HG03025 (cell line): ENCODE data around the gene ABTB2.

Source experiments
- ATAC-seq: cut with Tn5 transposase; IDR thresholded peaks from one replicate; pipeline ENCODE4 v1.9.1; 2021; ENCODE audit warnings: mild to moderate bottlenecking, moderate library complexity; ENCODE audit not compliant: unreplicated experiment, low FRiP score

ABTB2 gene

DNA sequence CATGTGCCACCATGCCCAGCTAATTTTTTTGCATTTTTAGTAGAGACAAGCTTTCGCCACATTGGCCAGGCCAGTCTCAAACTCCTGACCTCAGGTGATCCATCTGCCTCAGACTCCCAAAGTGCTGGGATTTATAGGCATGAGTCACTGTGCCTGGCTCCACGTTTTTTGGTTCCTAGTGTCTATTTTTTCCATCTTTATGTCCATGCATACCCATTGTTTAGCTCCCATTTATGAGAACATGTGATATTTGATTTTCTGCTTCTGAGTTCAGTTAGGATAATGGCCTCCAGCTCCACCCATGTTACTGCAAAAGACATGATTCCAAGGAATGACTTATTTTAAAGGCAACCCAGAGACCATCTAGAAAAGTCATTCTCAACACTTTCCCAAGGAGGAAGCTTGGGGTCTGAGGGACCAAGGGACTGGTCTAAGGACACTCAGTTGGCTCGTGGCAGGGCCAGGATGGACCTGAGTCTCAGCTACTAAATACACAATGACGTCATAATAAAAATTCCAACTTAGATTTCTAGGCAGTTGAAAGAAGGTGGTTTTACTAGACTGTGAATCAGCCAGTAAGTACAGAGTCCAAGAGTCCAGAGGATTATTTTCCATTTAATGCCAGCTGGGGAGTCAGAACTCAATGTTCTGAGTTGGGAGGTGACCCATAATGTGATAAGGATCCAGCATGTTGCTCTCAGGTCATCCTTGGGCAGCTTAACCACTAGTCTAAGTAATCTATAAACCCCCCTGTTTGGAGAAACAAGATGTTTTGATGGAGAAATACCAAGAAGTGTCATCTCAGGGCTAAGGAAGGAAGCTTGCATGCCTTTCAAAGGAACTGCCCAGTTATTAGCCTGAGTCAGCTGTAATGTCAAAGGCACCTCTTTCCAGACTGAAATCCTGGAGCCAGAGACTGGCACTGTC is 39.4 kb downstream of the ABTB2 start:
- no peak for ATAC-seq

DNA sequence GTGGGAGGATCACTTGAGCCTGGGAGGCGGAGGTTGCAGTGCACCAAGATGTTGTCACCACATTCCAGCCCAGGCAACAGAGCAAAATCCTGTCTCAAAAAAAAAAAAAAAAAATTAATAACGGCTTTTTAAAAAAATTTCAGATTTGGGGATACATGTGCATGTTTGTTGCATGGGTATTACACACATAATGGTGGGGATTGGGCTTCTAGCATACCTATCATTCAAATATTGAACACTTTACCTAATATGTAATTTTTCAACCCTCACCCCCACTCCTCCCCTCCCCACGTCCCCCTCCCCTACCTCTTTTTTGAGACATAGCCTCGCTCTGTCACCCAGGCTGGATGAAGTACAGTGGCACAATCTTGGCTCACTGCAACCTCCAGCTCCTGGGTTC is 40.1 kb downstream of the ABTB2 start:
- ATAC-seq, result no peak

DNA sequence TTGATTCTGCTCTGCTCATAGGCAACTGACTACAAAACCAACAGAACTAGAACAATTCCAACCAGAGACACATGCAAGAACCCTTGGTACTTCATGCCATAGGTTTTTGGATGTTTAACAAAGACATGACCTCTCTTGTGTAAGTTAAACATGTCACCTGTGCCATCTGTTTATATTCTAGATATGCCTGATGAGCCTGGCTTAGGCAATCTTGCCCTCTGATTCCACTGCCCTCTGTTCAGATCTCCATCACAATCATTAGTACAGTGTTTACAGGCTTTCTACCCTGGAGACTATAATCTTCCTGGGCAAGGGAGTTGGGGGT is 40.8 kb downstream of the ABTB2 start:
- no peak for ATAC-seq

DNA sequence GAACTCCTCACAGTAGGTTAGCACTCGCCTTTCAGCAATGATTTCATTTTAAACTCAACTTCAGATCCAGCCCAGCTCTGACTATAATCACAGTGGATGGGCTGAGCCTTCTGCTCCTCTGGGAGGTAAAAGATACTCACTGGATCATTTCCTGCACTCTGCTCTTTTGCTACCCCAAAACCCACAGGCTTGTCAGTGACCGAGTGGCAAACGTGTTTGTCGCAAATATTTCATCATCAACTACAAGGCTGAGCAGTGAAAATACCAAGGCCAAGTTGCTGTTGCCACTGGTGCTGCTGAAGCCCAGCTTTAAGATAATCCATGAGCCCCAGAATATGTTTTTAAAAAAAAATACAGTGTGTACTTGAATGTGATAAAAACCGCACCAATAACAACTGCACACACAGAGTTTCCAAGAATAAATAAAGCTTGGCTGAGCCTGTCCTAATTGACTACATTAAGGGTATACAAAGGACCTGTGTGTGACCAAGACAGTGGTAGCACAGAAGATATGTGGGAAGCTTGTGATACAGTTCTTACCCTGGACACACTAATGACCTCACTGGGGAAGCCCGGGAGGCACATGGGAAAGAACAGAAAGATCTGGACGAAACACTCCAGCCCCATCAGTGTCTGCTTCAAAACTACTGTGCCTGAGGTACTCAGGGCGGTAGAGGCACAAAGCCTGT is 41.3 kb downstream of the ABTB2 start:
- no peak for ATAC-seq

DNA sequence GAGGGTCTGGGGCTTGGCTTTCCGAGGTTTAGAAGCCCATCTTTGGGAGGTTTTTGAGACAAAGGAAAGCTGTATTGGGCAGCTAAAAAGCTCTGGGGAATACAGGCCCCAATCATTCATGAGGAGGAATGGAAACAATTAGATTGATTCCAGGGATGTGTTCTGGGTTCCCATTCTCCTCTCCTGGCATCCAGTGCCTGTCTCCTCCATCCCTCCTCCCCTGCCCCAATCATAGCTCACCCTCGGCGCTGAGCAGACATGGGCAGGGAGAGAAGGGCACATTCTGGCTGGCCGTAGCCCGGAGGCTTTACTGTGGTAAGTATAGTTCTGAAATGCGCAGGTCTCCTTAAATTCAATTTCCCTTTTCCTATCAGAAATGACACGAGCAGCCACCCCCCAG is 42.4 kb downstream of the ABTB2 start:
- ATAC-seq, result no peak

DNA sequence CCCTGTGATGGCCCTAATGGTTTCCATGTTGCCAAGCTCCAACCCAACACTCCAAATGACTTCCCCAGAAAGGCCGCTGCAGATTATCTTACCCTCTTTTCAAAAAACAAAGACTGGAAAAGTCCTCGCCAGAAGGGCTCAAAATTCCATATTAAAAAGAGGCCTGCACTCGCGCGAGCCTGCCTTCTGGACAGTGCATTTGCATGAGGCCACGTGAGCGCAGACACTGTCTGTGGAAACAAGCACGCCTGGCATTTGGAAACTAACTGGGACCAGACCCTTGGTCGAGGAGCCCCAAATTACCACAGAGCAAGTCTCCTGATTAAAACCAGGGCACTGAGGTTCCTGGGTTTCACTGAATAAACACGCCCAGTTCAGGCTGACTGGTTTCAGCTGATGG is 42.9 kb downstream of the ABTB2 start:
- no peak for ATAC-seq

DNA sequence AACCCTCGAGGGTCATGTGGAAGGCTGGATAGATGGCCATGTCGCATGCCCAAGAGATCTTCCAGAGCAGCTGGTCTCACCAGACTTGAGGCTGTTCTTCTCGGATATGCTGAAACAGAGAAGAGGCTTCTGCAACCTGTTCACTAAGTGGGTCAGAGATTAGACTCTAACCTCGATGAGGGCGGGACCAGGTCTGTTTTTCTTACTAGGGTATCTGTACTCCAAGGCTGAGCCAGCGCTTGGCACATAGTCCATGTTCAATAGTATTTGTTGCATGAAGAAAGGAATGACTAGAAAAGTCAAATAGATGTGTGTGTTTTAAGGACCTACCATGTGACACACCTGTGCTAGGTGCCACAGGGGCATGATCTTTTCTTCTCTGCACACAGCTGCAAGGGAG is 43.6 kb downstream of the ABTB2 start:
- no peak for ATAC-seq

DNA sequence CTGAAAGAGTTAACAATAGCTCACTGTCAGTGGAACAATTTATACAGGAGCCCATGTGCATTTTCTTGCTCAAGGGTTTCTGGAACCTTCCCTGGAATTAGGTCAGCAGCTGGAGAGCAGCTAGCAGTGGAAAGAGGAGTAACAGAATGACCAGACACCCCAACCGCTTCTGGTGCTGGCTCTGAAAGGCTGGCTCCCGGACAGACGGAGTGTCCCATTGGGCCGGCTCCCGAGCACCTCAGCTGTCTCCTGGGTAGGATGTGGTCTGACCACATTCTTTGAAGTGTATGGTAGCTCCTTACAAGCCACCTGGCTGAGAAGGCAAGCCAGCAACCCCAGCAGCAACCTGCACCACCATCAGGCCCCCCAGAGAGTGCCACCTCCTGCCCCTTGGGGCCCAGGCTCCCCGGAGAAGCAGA is 44.7 kb downstream of the ABTB2 start:
- no peak for ATAC-seq

DNA sequence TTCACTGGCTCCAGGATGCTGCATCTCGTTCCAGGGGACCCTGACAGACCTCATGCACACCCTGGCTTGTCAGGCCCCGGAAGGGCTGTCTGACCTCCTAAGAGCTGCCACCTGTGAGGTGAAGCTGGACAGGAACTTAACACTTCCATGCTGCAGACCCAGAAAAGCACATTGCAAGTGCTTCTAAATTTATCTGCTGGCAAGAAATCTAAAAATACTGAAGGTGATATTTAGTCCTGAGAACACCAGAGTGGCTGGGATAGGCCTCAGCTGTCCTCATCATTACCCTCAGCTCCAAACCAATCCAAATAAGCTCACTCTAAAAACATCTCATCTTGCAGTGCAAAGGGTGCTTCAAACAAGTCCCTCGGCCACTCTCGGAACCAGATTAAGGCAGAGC is 46.7 kb downstream of the ABTB2 start:
- no peak for ATAC-seq

DNA sequence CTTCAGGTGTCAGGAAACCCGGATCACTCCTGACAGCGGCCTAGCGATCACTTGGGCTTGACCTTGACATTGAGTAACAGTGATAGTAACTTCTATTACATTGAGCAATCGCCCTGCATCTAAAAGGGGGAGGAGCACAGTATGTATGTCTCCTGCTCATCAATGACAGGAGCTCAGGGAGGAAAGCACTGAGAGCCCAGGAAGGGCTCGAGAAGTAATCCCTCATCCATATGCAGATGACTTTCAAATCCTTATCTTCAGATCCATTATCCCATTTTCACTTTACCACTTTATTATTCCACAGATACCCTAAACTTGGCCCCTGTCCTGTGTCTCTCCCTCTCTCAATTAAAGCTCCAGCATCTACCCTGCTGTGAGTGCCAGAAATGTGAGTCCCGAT is 47.8 kb downstream of the ABTB2 start:
- no peak for ATAC-seq

DNA sequence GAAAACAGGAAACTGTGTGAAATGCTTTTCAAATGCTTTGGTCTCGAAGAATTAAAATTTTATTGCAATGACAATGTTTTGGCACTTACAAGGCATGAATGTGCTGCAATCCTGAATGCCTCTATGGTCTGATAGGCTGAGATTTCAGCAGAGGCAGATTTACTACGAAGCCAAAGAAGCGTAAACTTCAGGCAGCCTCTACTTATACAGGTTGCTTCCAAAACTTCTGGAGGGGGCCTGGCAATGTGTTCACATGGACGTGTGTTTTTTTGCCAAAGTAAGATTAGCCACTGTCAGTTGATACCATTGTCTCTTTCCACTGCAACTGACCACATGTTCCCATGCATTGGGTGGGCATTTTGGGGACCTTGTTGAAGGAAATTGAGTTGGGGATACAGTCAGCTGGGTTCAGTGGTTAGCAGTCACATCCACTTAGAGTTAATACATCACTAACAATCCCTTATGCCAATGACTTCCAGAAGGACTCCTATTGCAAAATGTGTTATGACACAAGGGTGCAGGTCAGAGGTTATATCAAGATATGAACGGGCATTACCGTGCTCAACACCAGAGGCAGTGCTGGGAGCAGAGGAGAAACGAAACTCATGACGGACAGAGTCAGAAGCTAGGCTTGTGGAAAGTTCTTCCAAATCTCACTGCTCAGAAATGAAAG is 48.8 kb downstream of the ABTB2 start:
- ATAC-seq, result no peak

DNA sequence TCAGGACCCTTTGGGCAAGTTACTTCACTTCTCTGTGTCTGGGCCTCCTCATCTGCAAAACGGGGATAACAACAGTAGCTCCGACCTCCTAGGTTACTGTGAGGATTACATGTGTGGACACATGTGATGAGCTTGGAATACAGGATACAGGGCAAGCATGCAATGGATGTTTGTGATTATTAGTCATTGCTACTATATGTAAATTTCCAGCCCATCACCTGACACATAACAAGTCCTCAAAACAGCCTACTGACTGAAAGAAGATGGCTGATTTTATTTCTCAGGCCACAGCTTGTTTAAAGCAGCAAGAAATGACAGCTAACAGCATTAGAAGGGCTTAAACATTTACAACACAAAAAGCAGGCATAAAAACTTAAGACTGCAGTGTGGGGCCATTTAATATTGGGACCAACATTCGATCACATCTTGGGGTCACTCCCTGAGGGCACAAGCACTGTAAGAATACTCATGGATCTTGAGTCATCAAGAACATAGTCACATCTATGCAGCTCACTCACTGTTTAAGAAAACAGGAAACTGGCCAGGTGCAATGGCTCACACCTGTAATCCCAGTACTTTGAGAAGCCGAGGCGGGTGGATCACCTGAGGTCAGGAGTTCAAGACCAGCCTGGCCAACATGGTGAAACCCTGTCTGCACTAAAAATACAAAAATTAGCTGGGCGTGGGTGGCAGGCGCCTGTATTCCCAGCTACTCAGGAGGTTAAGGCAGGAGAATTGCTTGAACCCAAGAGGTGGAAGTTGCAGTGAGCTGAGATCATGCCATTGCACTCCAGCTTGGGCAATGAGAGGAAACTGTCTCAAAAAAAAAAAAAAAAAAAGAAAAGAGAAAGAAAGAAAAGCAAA is 49.5 kb downstream of the ABTB2 start:
- no peak for ATAC-seq

DNA sequence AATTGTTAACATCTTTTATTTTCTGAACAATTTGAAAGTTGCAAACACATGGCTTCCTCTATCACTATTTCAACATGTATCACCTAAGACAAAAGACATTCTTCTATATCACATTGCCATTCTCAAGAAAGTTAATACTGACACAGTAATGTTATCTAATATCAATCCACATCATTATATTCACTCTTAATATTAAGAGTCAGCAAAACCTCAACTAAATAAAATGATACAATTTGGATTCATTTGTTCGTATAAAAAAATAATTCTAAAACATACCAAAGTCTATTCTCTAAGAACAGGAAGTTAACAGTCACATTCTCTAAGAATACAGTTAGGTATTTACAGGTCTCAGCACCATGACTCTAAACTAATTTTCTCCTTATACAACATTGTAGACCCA is 52.0 kb downstream of the ABTB2 start:
- no peak for ATAC-seq

DNA sequence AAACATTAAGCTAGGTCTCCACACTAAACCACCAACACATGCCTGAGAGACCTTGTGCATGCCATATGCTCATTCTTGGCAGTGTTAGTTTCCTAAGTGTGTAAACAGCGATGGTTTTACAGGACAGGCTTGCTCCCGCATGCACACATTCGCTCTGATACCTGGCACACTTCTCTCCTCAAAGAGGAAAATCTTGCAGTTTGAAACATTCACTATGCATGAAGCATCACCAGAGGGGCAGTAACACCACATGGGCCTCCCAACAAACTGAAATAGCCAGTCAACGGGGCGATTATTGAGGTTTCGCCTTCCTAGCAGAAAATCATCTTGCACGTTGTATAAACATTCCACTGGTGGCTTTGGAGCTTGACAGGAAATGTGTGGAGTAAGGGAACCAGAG is 52.6 kb downstream of the ABTB2 start:
- no peak for ATAC-seq

DNA sequence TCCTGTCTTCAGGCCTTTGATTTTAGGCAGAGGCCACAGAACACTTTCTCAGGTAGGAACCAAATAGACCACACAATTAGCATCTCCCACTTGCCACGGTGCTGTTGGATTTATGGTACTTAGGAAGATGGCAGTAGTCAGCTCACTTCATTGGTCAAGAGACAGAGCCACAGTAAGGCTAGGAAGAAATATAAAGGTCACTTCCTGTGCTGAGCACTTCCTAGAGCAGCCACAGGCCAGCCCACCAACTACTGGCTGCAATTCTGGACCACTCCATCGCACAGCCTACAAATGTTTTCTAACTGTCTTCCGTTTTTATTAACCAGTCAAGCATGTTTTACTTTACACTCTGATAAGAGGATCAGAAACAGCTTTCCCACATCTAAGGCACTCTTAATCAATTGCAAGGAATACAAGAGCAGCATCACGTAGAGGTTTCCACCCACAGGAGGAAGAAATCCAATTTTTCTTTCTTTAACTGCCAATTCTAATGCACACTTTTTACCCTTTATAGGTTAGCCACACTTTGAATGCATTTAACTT is 54.7 kb downstream of the ABTB2 start:
- no peak for ATAC-seq

DNA sequence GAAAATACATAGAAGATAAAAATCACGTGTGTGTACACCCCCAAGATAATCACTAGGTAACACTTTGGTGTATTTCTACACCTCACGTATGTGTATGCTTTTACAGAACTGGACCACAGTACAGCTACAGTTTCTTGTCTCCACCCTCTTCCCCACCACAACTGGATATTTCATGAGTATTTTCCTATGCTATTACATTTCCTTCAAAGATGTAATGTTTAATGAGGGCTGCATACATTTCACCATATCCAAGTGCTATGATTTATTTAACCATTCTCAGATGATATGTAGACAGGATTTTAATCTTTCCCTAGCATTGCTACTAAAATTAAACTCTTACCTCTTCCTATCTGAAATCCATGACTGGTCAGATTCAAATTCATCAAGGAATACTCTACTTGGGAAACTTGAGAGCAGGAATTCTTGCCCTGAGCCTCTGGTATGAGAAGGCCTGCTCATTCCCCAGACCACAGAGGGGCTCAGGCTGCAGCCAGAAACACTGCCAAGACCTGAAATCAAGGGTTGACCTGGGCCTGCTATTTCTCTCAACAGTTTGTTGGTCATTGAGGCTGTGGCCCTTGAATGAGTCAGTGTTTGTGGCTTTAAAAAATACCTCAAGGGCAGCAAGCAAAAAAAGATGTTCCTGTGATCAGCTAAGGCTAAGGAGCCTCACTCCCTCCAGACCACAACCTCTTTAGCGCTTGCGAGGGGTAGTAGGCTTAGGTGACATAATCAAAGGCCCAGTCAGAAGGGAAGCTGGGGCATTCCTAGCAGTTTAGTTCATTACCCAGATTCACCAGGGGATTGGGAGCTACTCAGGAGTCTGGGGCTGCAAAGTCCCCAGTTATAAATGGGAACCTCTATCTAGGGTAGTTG is 55.5 kb downstream of the ABTB2 start:
- no peak for ATAC-seq

DNA sequence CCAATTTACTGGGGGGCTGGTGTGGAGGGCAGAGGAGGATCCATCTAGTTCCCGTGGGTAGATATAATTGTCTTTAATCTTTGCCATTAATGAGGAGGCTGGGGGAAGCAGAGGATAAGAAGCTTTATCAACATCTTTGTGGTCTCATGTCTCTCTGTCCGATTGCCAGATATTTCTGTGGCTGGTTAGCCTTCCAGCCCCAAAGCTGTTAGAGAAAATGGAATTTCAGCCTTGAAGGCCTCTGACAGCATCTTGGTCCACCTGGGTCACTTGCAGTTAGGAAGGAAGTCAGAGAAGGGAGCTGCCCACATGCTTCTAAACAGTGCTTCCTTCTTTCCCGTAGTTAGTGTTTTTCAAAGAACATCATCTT is 56.9 kb downstream of the ABTB2 start:
- no peak for ATAC-seq

DNA sequence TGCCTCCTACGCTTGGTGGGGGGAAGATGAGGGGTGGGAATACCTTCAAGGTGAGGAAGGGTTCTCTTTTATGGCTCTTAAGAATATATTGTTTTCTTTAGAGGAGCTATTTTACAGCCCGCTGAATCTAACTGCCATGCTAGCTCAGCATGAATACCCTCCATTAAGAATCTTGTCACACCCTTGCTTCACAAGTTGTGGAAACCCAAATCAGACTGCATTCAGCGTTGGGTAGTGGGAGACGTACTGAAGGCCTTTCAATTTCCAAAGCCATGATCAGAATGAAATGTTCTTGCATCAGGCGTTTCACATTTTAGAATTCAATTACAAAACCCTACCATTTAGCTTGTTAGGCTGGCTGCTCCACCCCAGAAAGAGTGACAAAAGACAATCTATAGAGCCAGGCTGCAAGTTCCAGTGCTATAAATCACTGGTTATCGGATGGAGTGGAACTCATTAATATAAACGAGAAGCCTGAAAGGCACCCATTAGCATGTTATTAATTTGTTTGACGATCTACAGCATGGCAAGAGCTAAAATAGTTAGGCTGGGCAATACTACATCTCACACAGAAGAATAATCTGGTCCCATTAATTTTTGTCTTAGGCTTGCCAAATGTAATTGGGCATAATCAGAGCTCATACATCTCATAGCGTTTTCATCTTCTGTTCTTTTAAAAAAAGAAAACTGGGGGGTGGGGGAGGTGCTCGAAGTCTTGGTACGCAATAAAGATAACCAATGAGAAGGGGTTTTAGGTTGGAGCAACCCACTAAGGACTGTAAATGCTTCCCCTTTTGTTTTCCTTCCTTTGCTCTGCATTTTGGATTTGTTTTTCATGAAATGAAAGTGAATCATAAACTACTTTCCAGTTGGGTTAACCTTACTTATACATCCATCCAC is 57.5 kb downstream of the ABTB2 start:
- no peak for ATAC-seq
